Kidney epithelial cell (primary cell): Measurements from ENCODE around the gene TIMP2. TPM values are rescaled to one million over a fixed set of nuclear protein-coding genes. Genes with fewer than 3 reads are reported as not detected.

Experiments
- DNase-seq: peaks from one replicate; pipeline ENCODE4 v3.0.0-alpha.2; 2010; ENCODE audit warnings: low read depth
- H3K27me3 ChIP-seq: 2 replicates; pipeline ENCODE4 v1.6.0; 2011; ENCODE audit warnings: low read length; ENCODE audit not compliant: control insufficient read depth, insufficient read depth
- H3K36me3 ChIP-seq: 2 replicates; pipeline ENCODE4 v1.5.1; 2011; ENCODE audit warnings: low read length; ENCODE audit not compliant: control insufficient read depth, insufficient read depth
- H3K4me3 ChIP-seq: 2 replicates; pipeline ENCODE4 v1.5.1; 2011; ENCODE audit warnings: low read depth, mild to moderate bottlenecking, control low read depth, low read length
- CTCF ChIP-seq: IDR thresholded peaks from 2 replicates; pipeline ENCODE4 v1.5.1; 2011; ENCODE audit warnings: mild to moderate bottlenecking, moderate library complexity, low read length, control low read depth, inconsistent platforms; ENCODE audit not compliant: insufficient read depth, poor library complexity, severe bottlenecking
- total RNA-seq: library from RNA; depleted of rRNA; stranded (reverse); fragments of >200 nt; gene quantifications from 2 replicates; pipeline ENCODE4 v1.2.3, GENCODE V29; 2015

TIMP2 gene
- total RNA-seq, 1 donor from 2014 or later, result 130 TPM

GRCh38 chr17:78970834-78971755 is 45.9 kb upstream of the TIMP2 start:
- no peak for DNase-seq
- peaks cover 3% of the 10 kb centered on the region for H3K36me3 ChIP-seq
- peak; percentile 78 for TF ChIP-seq CTCF
- H3K27me3 ChIP-seq, result no peaks in the 10 kb centered on the region
- no peak overlapping the region for H3K4me3 ChIP-seq

- no peak for TF ChIP-seq CTCF
- Histone ChIP-seq H3K4me3 (no peak overlapping the region), H3K36me3 (peaks cover 3% of the 10 kb centered on the region), H3K27me3 (no peaks in the 10 kb centered on the region)
- no peak for DNase-seq
Observed at GRCh38 chr17:78969865-78970264, 44.7 kb upstream of the TIMP2 start.

- DNase-seq, result no peak
- Histone ChIP-seq H3K36me3 (peaks cover 1% of the 10 kb centered on the region), H3K4me3 (no peak overlapping the region), H3K27me3 (no peaks in the 10 kb centered on the region)
- no peak for TF ChIP-seq CTCF
Observed at GRCh38 chr17:78967782-78968362, 42.7 kb upstream of the TIMP2 start.

GRCh38 chr17:78966910-78967600 is 41.9 kb upstream of the TIMP2 start:
- TF ChIP-seq CTCF, result no peak
- DNase-seq, result no peak
- Histone ChIP-seq H3K4me3 (no peak overlapping the region), H3K27me3 (no peaks in the 10 kb centered on the region), H3K36me3 (peaks cover 1% of the 10 kb centered on the region)

GRCh38 chr17:78966123-78966813 is 41.1 kb upstream of the TIMP2 start:
- no peak for TF ChIP-seq CTCF
- Histone ChIP-seq H3K27me3 (no peaks in the 10 kb centered on the region), H3K4me3 (no peak overlapping the region), H3K36me3 (peaks cover 1% of the 10 kb centered on the region)
- no peak for DNase-seq
